ENCODE measurements around the gene NECTIN1. TPM values are rescaled to one million over a fixed set of nuclear protein-coding genes. Genes with fewer than 3 reads are reported as not detected.

The NECTIN1 gene
- total RNA-seq, 2 experiments from 2014 or later, result 1.6 to 1.7 TPM

GRCh38 chr11:119673052-119673758 lies 55.8 kb downstream of the NECTIN1 start:
- ChIA-PET POLR2A (no interaction called here), CTCF (interaction anchor here (0.9 to 1.3 kb wide), 2 partner anchors 56 to 435 kb away, joined by 3 to 15 read pairs; partner anchors contain the start of gene NECTIN1)
- H3K4me1 Mint-ChIP-seq, result peaks cover 11% of the 10 kb centered on the region

DNA sequence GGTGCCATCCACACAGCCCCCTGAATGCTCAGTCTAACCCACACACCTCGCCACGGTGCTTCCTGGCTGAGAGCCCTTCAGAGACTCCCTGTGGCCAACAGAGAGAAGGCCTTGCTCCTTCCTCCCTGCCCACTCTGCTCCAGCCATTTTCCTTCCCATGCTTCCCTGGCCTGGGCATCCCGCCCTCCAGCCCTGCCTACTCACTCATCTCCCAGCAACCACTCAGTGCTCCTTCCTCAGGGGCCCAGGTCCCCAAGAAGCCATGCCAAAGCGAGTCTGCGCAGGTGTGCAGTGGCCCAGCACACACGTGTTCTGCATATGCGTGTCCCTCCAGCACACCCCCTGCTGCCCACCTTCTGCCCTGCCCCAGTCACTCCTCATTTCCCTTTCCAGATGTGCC lies 56.4 kb downstream of the NECTIN1 start:
- ChIA-PET POLR2A (no interaction called here), CTCF (no interaction called here)
- Mint-ChIP-seq H3K4me3 (no peak overlapping the region), H3K27ac (no peak overlapping the region), H3K4me1 (peaks cover 11% of the 10 kb centered on the region), H3K36me3 (ENCODE audit: low read depth) (no peaks in the 10 kb centered on the region), H3K9me3 (ENCODE audit: low read depth) (no peaks in the 10 kb centered on the region), H3K27me3 (no peaks in the 10 kb centered on the region)
- no peak for ATAC-seq
- no peak for DNase-seq
- intact Hi-C loops (cut with DNase I, micrococcal nuclease), result no loop called here

More at GRCh38 chr11:119673052-119673758, 55.8 kb downstream of the NECTIN1 start:
- H3K27me3 Mint-ChIP-seq, result no peaks in the 10 kb centered on the region
- DNase-seq (no peak), ATAC-seq (no peak)
- H3K36me3 Mint-ChIP-seq (ENCODE audit: low read depth), result no peaks in the 10 kb centered on the region
- no peak overlapping the region for H3K4me3 Mint-ChIP-seq
- H3K27ac Mint-ChIP-seq, result no peak overlapping the region
- H3K9me3 Mint-ChIP-seq (ENCODE audit: low read depth), result no peaks in the 10 kb centered on the region
- intact Hi-C loops (cut with DNase I, micrococcal nuclease), result loop anchor here in 1 of 2 experiments (1.0 kb wide), 1 partner anchor 56 kb away; the partner anchor contains the start of gene NECTIN1

DNA sequence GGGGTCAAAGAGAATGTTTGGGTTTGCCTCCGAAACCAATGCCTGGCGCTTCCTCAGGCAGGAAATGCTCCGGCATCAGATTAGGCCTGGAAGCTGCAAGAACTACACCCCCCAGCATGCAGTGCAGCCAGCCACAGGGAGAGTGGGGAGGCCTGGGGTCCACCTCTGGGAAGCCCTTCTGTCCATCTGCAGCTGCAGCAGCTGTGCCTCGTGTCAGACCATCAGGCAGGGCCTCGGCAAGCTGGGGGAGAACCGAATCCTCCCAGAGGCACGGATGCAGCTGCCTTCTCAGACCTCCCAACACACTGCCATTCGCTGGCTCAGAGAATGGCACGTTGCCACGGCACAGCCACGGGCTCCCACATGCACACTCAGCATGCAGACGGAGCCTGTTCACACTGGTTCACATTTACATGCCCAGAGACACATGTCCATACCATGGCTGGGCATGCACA lies 57.4 kb downstream of the NECTIN1 start:
- POLR2A ChIA-PET, result no interaction called here

GRCh38 chr11:119671051-119671450 lies 57.9 kb downstream of the NECTIN1 start:
- intact Hi-C loops (cut with DNase I, micrococcal nuclease), result no loop called here
- CTCF ChIA-PET, result interaction anchor here (0.7 kb wide), 1 partner anchor 24 kb away, joined by 4 read pairs; no protein-coding TSS in a partner anchor
- no peaks in the 10 kb centered on the region for H3K36me3 Mint-ChIP-seq (ENCODE audit: low read depth)
- H3K4me1 Mint-ChIP-seq, result peaks cover 11% of the 10 kb centered on the region
- no peak overlapping the region for H3K27ac Mint-ChIP-seq
- no peak for ATAC-seq
- POLR2A ChIA-PET, result no interaction called here
- H3K27me3 Mint-ChIP-seq, result no peaks in the 10 kb centered on the region
- no peak for DNase-seq
- H3K9me3 Mint-ChIP-seq (ENCODE audit: low read depth), result no peaks in the 10 kb centered on the region
- H3K4me3 Mint-ChIP-seq, result no peak overlapping the region

More for the DNA sequence above, 57.4 kb downstream of the NECTIN1 start:
- Mint-ChIP-seq H3K36me3 (ENCODE audit: low read depth) (no peaks in the 10 kb centered on the region), H3K27ac (no peak overlapping the region), H3K9me3 (ENCODE audit: low read depth) (no peaks in the 10 kb centered on the region), H3K4me1 (peaks cover 11% of the 10 kb centered on the region), H3K4me3 (no peak overlapping the region), H3K27me3 (no peaks in the 10 kb centered on the region)
- DNase-seq (no peak), ATAC-seq (no peak)
- CTCF ChIA-PET, result interaction anchor here (0.7 kb wide), 1 partner anchor 25 kb away, joined by 4 read pairs; no protein-coding TSS in a partner anchor
- intact Hi-C loops (cut with DNase I, micrococcal nuclease), result no loop called here

DNA sequence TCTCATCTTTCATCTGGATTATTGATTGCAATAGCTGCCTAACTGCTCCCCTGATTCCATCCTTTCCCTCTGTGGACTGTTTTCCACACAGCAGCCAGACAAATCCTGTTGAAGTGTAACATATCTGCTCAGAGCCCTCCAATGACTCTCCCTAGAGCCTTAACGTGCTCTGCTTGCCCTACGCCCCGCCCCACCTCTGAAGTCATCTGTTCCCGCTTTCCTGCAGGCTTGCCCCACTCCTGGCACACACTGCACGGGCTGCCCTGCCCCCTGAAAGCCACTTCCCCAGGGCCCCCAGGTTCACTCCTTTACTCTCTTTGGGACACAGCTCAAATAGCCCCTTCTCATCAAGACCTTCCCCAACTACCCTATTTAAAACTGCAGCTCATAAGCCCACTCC lies 59.5 kb downstream of the NECTIN1 start:
- no peaks in the 10 kb centered on the region for H3K27me3 Mint-ChIP-seq
- ChIA-PET POLR2A (no interaction called here), CTCF (interaction anchor here (1.2 kb wide), 1 partner anchor 59 kb away, joined by 3 read pairs; the partner anchor contains the start of gene NECTIN1)

GRCh38 chr11:119668676-119669075 lies 60.3 kb downstream of the NECTIN1 start:
- no peak overlapping the region for H3K4me3 Mint-ChIP-seq
- H3K4me1 Mint-ChIP-seq, result peaks cover 3% of the 10 kb centered on the region
- ChIA-PET CTCF (interaction anchor here (0.6 kb wide), 1 partner anchor 662 kb away, joined by 3 read pairs; no protein-coding TSS in a partner anchor), POLR2A (no interaction called here)
- no peaks in the 10 kb centered on the region for H3K9me3 Mint-ChIP-seq (ENCODE audit: low read depth)
- DNase-seq (no peak), ATAC-seq (no peak)
- intact Hi-C loops (cut with DNase I, micrococcal nuclease), result loop anchor here in 1 of 2 experiments (5.0 kb wide), 2 partner anchors 344 to 499 kb away; no protein-coding TSS in a partner anchor
- H3K27me3 Mint-ChIP-seq, result no peaks in the 10 kb centered on the region
- H3K27ac Mint-ChIP-seq, result no peak overlapping the region
- no peaks in the 10 kb centered on the region for H3K36me3 Mint-ChIP-seq (ENCODE audit: low read depth)

More for the DNA sequence above, 59.5 kb downstream of the NECTIN1 start:
- H3K36me3 Mint-ChIP-seq (ENCODE audit: low read depth), result no peaks in the 10 kb centered on the region
- intact Hi-C loops (cut with DNase I, micrococcal nuclease), result loop anchor here in 1 of 2 experiments (5.0 kb wide), 2 partner anchors 343 to 498 kb away; no protein-coding TSS in a partner anchor
- ATAC-seq (no peak), DNase-seq (no peak)
- H3K9me3 Mint-ChIP-seq (ENCODE audit: low read depth), result no peaks in the 10 kb centered on the region
- peaks cover 11% of the 10 kb centered on the region for H3K4me1 Mint-ChIP-seq
- no peak overlapping the region for H3K4me3 Mint-ChIP-seq
- H3K27ac Mint-ChIP-seq, result no peak overlapping the region

GRCh38 chr11:119666463-119667131 lies 62.4 kb downstream of the NECTIN1 start:
- CTCF ChIA-PET, result interaction anchor here (0.6 to 1.2 kb wide), 4 partner anchors 38 to 442 kb away, joined by 3 to 5 read pairs (median 3); partner anchors contain the start of gene NECTIN1
- Mint-ChIP-seq H3K9me3 (ENCODE audit: low read depth) (no peaks in the 10 kb centered on the region), H3K4me3 (no peak overlapping the region), H3K36me3 (ENCODE audit: low read depth) (no peaks in the 10 kb centered on the region), H3K4me1 (no peaks in the 10 kb centered on the region), H3K27ac (no peak overlapping the region), H3K27me3 (no peaks in the 10 kb centered on the region)
- POLR2A ChIA-PET, result interaction anchor here (0.6 kb wide), 1 partner anchor 422 kb away, joined by 3 read pairs; no protein-coding TSS in a partner anchor
- intact Hi-C loops (cut with DNase I, micrococcal nuclease), result loop anchor here (1.0 to 5.0 kb wide), 6 partner anchors 63 to 501 kb away; partner anchors contain the start of gene NECTIN1 (in 2 of the 2)
- DNase-seq (peak; percentile 79), ATAC-seq (peak; percentile 96)

- intact Hi-C loops (cut with DNase I, micrococcal nuclease), result loop anchor here (1.0 to 5.0 kb wide), 6 partner anchors 63 to 501 kb away; partner anchors contain the start of gene NECTIN1 (in 2 of the 2)
- POLR2A ChIA-PET, result no interaction called here
- H3K9me3 Mint-ChIP-seq (ENCODE audit: low read depth), result no peaks in the 10 kb centered on the region
- H3K4me3 Mint-ChIP-seq, result no peak overlapping the region
- no peak for DNase-seq
- no peak overlapping the region for H3K27ac Mint-ChIP-seq
- H3K36me3 Mint-ChIP-seq (ENCODE audit: low read depth), result no peaks in the 10 kb centered on the region
- CTCF ChIA-PET, result interaction anchor here (0.6 to 1.1 kb wide), 2 partner anchors 442 to 508 kb away, joined by 3 to 4 read pairs; no protein-coding TSS in a partner anchor
- no peaks in the 10 kb centered on the region for H3K4me1 Mint-ChIP-seq
- no peaks in the 10 kb centered on the region for H3K27me3 Mint-ChIP-seq
- ATAC-seq, result no peak
These were observed 62.9 kb downstream of the NECTIN1 start for GRCh38 chr11:119666061-119666460.

DNA sequence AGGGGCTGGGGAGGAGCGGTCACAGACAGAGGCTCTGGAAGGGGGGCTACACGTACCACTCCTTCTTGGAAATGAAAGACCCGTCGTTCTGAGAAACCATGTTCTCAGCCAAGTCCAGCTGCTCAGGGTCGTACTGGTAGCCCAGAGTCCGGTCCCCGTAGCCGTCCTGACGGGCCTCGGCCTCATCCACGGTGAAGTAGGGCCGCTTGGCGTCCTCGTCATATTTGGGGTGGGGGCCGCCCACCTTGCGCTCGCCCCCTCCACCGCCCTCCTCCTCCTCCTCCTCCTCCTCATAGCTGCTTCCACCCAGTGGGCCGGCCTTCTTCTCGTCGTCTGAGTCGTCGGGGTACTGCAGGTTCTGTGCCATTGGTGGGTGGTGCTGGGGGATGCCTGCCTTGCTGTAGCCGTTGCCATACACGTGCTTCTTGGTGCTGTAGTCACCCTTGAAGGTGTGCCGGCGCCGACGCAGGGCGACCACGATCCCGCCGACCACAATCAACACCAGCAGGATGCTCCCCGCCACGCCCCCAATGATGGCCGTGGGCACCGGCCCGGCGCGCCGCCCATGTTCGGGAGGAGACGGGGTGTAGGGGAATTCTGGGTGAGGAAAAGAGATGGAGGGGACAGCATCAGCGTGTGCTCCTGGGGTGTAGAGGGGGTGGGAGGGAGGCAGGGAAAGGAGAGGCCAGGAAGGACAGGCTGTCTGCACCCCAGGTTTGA lies 64.1 kb downstream of the NECTIN1 start:
- no peak for DNase-seq
- ChIA-PET CTCF (interaction anchor here (1.1 to 1.4 kb wide), 2 partner anchors 28 to 444 kb away, joined by 4 to 5 read pairs; no protein-coding TSS in a partner anchor), POLR2A (no interaction called here)
- Mint-ChIP-seq H3K36me3 (ENCODE audit: low read depth) (no peaks in the 10 kb centered on the region), H3K4me1 (no peaks in the 10 kb centered on the region), H3K27ac (no peak overlapping the region), H3K4me3 (no peak overlapping the region), H3K9me3 (ENCODE audit: low read depth) (no peaks in the 10 kb centered on the region), H3K27me3 (no peaks in the 10 kb centered on the region)
- ATAC-seq, result no peak
- intact Hi-C loops (cut with DNase I, micrococcal nuclease), result loop anchor here in 1 of 2 experiments (5.0 kb wide), 2 partner anchors 347 to 502 kb away; no protein-coding TSS in a partner anchor

- ATAC-seq, result no peak
- Mint-ChIP-seq H3K27ac (no peak overlapping the region), H3K4me3 (no peak overlapping the region), H3K4me1 (no peaks in the 10 kb centered on the region), H3K27me3 (no peaks in the 10 kb centered on the region), H3K36me3 (ENCODE audit: low read depth) (no peaks in the 10 kb centered on the region), H3K9me3 (ENCODE audit: low read depth) (no peaks in the 10 kb centered on the region)
- ChIA-PET CTCF (interaction anchor here (0.6 to 1.4 kb wide), 4 partner anchors 29 to 445 kb away, joined by 3 to 5 read pairs (median 4); no protein-coding TSS in a partner anchor), POLR2A (no interaction called here)
- intact Hi-C loops (cut with DNase I, micrococcal nuclease), result no loop called here
- no peak for DNase-seq
These were observed 64.9 kb downstream of the NECTIN1 start for GRCh38 chr11:119664063-119664572.
